Prostate gland (tissue), 2 donors: ENCODE measurements around the gene STAT1. TPM values are rescaled to one million over a fixed set of nuclear protein-coding genes. Genes with fewer than 3 reads are reported as not detected.

Experiments
- DNase-seq: peaks from one replicate; pipeline ENCODE4 v3.0.0-alpha.2; 2019; ENCODE audit warnings: low spot score
- H3K27ac ChIP-seq, 2 donors: fragments of 200-600 bp; sonication (generic); 2 replicates each; pipeline ENCODE4 v1.5.1; 2017 to 2019
- H3K27me3 ChIP-seq: fragments of 200-600 bp; sonication (generic); replicated peaks from 2 replicates; pipeline ENCODE4 v1.5.1; 2019; ENCODE audit not compliant: insufficient read depth
- H3K36me3 ChIP-seq, 2 donors: fragments of 200-600 bp; sonication (generic); 1 replicate in 1 of 2; 2 replicates in 1 of 2; pipeline versions ENCODE4 v1.5.1 to v1.8.1; 2017 to 2019
- H3K4me1 ChIP-seq: fragments of 200-600 bp; sonication (generic); replicated peaks from 2 replicates; pipeline ENCODE4 v1.5.1; 2019
- H3K4me3 ChIP-seq, 2 donors: fragments of 200-600 bp; sonication (generic); 2 replicates each; pipeline ENCODE4 v1.5.1; 2017 to 2019
- H3K9me3 ChIP-seq: fragments of 200-600 bp; sonication (generic); 2 replicates; pipeline ENCODE4 v1.5.1; 2017
- CTCF ChIP-seq, 4 experiments: fragments of 200-600 bp in 2 of 4; fragments of 450-650 bp in 2 of 4; sonication (generic) in 2 of 4; IDR thresholded peaks; 1 replicate in 3 of 4; 2 replicates in 1 of 4; pipeline ENCODE4 v1.5.1; 2016 to 2019; ENCODE audit warnings: antibody characterized with exemption in 4 of 4, mild to moderate bottlenecking in 2 of 4, moderate library complexity in 2 of 4
- POLR2A ChIP-seq: fragments of 450-650 bp; IDR thresholded peaks from one replicate; pipeline ENCODE4 v1.6.1; 2016; ENCODE audit warnings: antibody characterized with exemption, mild to moderate bottlenecking
- POLR2AphosphoS5 ChIP-seq: sonication (generic); formaldehyde crosslinking; IDR thresholded peaks from one replicate; pipeline ENCODE4 v1.6.1; 2017; ENCODE audit warnings: antibody characterized with exemption
- WGBS: methylation state at CpG from one replicate; pipeline ENCODE4 v1.1.5; 2018; 5-methylcytosine and 5-hydroxymethylcytosine counted together
- intact Hi-C: fragments of 100-400 bp; cut with DNase I; formaldehyde crosslinking; loops from one replicate; pipeline ENCODE4 v1.14.2; 2022
- total RNA-seq, 2 donors: library from RNA; depleted of rRNA; stranded (reverse); fragments of >200 nt; gene quantifications; one replicate each; pipeline ENCODE4 v1.1.0, GENCODE V29; 2016

Gene STAT1
- total RNA-seq, 2 donors from 2014 or later, result 53.3 to 64.1 TPM

GRCh38 chr2:190972846-190973245 lies 41.1 kb downstream of the STAT1 start:
- DNase-seq, result no peak
- no peaks in the 10 kb centered on the region for H3K27me3 ChIP-seq
- H3K27ac ChIP-seq, result no peak overlapping the region
- no peak overlapping the region for H3K4me3 ChIP-seq
- 91% methylated on average over 3 of the region's 3 CpGs for WGBS
- H3K4me1 ChIP-seq, result no peaks in the 10 kb centered on the region
- no peak for TF ChIP-seq POLR2A
- no peak for TF ChIP-seq POLR2AphosphoS5
- TF ChIP-seq CTCF (IDR thresholded peaks at IDR 0.05), result no peak
- H3K36me3 ChIP-seq, result peaks cover 17% of the 10 kb centered on the region in 2 donors
- no peaks in the 10 kb centered on the region for H3K9me3 ChIP-seq
- intact Hi-C loops, result no loop called here

GRCh38 chr2:190972213-190972612 lies 41.8 kb downstream of the STAT1 start:
- 87% methylated on average over 2 of the region's 2 CpGs for WGBS
- no peak overlapping the region for H3K4me3 ChIP-seq
- no peaks in the 10 kb centered on the region for H3K9me3 ChIP-seq
- TF ChIP-seq CTCF (IDR thresholded peaks at IDR 0.05) (no peak), POLR2AphosphoS5 (no peak), POLR2A (no peak)
- intact Hi-C loops, result no loop called here
- H3K4me1 ChIP-seq, result peaks cover 2% of the 10 kb centered on the region
- H3K36me3 ChIP-seq, result peaks cover 15 to 17% of the 10 kb centered on the region in 2 donors
- no peaks in the 10 kb centered on the region for H3K27me3 ChIP-seq
- no peak for DNase-seq
- no peak overlapping the region for H3K27ac ChIP-seq

GRCh38 chr2:190970873-190971506 lies 43.0 kb downstream of the STAT1 start:
- 90% methylated on average over 5 of the region's 5 CpGs for WGBS
- Histone ChIP-seq H3K9me3 (no peaks in the 10 kb centered on the region), H3K36me3 (peaks cover 11 to 17% of the 10 kb centered on the region in 2 donors), H3K4me1 (peaks cover 2% of the 10 kb centered on the region), H3K4me3 (no peak overlapping the region), H3K27ac (no peak overlapping the region), H3K27me3 (no peaks in the 10 kb centered on the region)
- intact Hi-C loops, result no loop called here
- TF ChIP-seq POLR2A, result no peak
- no peak for TF ChIP-seq CTCF (IDR thresholded peaks at IDR 0.05)
- TF ChIP-seq POLR2AphosphoS5, result no peak
- DNase-seq, result no peak

- TF ChIP-seq CTCF (IDR thresholded peaks at IDR 0.05) (no peak), POLR2AphosphoS5 (no peak), POLR2A (no peak)
- no peaks in the 10 kb centered on the region for H3K9me3 ChIP-seq
- no peaks in the 10 kb centered on the region for H3K27me3 ChIP-seq
- no peak for DNase-seq
- H3K27ac ChIP-seq, result no peak overlapping the region
- WGBS, result 87% methylated on average over 3 of the region's 3 CpGs
- H3K4me1 ChIP-seq, result peaks cover 2% of the 10 kb centered on the region
- peaks cover 8 to 14% of the 10 kb centered on the region in 2 donors for H3K36me3 ChIP-seq
- intact Hi-C loops, result no loop called here
- no peak overlapping the region for H3K4me3 ChIP-seq
These were observed 43.8 kb downstream of the STAT1 start for GRCh38 chr2:190970160-190970559.

- DNase-seq, result no peak
- WGBS, result 84% methylated on average over 2 of the region's 2 CpGs
- intact Hi-C loops, result no loop called here
- Histone ChIP-seq H3K27ac (no peak overlapping the region), H3K27me3 (no peaks in the 10 kb centered on the region), H3K4me3 (no peak overlapping the region), H3K9me3 (no peaks in the 10 kb centered on the region), H3K36me3 (peaks cover 7 to 8% of the 10 kb centered on the region in 2 donors), H3K4me1 (peaks cover 2% of the 10 kb centered on the region)
- TF ChIP-seq CTCF (IDR thresholded peaks at IDR 0.05) (no peak), POLR2AphosphoS5 (no peak), POLR2A (no peak)
These were observed 45.4 kb downstream of the STAT1 start for GRCh38 chr2:190968522-190968921.
